Peyer's patch (tissue), 4 donors: ENCODE data around the gene VDAC1.
"Not testable (repeated sequence)": the region's sequence is repeated elsewhere in the genome, so short reads cannot be mapped to it uniquely, and the experiment has no call there.

Experiments used
- POLR2A ChIP-seq, 2 donors: fragments of 450-650 bp; IDR thresholded peaks; one replicate each; pipeline ENCODE4 v1.5.1; 2017; ENCODE audit warnings: antibody characterized with exemption in 2 of 2, mild to moderate bottlenecking in 2 of 2, moderate library complexity in 2 of 2
- TF ChIP-seq, protein P1 (sequence below), 6 experiments: fragments of 450-650 bp in 4 of 6; fragments of 200-600 bp in 2 of 6; sonication (generic) in 1 of 6; IDR thresholded peaks; one replicate each; pipeline ENCODE4 v1.5.1; 2017 to 2019; ENCODE audit warnings: antibody characterized with exemption in 6 of 6, mild to moderate bottlenecking in 3 of 6, moderate library complexity in 1 of 6

DNA sequence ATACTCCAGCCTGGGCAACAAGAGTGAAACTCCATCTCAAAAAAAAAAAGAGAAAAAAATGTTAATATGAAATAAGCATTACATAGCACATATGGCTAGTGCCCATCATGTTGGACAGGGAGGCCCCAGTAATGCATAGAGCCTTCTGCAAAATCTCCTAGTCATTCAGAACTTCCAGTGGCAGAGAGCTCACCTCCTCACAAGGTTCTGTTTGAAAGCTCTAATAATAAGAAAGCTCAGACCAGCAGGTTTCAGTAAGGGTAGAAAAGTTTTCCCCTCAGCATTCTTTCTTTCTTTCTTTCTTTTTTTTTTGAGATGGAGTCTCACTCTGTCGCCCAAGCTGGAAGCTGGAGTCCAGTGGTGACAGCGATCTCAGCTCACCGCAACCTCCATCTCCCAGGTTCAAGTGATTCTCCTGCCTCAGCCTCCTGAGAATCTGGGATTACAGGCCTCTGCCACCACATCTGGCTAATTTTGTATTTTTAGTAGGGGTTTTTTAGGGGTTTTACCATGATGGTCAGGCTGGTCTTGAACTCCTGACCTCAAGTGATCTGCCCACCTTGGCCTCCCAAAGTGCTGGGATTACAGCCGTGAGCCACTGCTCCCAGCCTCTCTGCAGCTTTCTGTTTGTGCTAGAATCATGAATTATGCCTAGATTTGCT lies 25.7 kb upstream of the VDAC1 start:
- TF ChIP-seq, protein P1, sequence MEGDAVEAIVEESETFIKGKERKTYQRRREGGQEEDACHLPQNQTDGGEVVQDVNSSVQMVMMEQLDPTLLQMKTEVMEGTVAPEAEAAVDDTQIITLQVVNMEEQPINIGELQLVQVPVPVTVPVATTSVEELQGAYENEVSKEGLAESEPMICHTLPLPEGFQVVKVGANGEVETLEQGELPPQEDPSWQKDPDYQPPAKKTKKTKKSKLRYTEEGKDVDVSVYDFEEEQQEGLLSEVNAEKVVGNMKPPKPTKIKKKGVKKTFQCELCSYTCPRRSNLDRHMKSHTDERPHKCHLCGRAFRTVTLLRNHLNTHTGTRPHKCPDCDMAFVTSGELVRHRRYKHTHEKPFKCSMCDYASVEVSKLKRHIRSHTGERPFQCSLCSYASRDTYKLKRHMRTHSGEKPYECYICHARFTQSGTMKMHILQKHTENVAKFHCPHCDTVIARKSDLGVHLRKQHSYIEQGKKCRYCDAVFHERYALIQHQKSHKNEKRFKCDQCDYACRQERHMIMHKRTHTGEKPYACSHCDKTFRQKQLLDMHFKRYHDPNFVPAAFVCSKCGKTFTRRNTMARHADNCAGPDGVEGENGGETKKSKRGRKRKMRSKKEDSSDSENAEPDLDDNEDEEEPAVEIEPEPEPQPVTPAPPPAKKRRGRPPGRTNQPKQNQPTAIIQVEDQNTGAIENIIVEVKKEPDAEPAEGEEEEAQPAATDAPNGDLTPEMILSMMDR (IDR thresholded peaks at IDR 0.05), result not testable (repeated sequence)
- not testable (repeated sequence) for TF ChIP-seq POLR2A (IDR thresholded peaks at IDR 0.05)
